HCT116 (cell line): ENCODE measurements around the gene SCN7A. TPM values are rescaled to one million over a fixed set of nuclear protein-coding genes. Genes with fewer than 3 reads are reported as not detected.

Experiments used
- ATAC-seq: fragments of 200-7000 bp; cut with Tn5 transposase; 2 replicates; pipeline ENCODE4 v1.9.1; 2020; ENCODE audit warnings: mild to moderate bottlenecking, moderate library complexity
- BruUV-seq: library from RNA; stranded (reverse); fragments of 400-500 nt; replicated peaks from 2 replicates; lab custom pipeline; 2021; lab: Mats Ljungman, UMichigan
- CTCF ChIA-PET: fragments of 300-600 bp; sonication (Branson Sonifier 250); formaldehyde crosslinking; loops from one replicate; lab custom pipeline; 2021; ENCODE audit warnings: antibody characterized with exemption; lab: Charles Lee
- POLR2A ChIA-PET: fragments of 300-600, 350-600 bp; sonication (Branson Sonifier 250); formaldehyde crosslinking; loops from one replicate; lab custom pipeline; 2021; ENCODE audit warnings: antibody characterized with exemption; lab: Charles Lee
- RAD21 ChIA-PET, 2 experiments: fragments of 300-600 bp; sonication (Branson Sonifier 250); formaldehyde crosslinking; loops; one replicate each; lab custom pipeline; 2023; ENCODE audit warnings: low total read pairs in 2 of 2; ENCODE audit not compliant: uncharacterized antibody in 2 of 2, unreplicated experiment in 2 of 2, low non-redundant PET in 1 of 2; lab: Charles Lee
- DNase-seq: peaks from one replicate; pipeline ENCODE4 v3.0.0-alpha.2; 2010; ENCODE audit warnings: low read depth, low spot score
- H2AFZ ChIP-seq: fragments of 200-600 bp; shearing (Covaris generic), sonication (generic); 2 replicates; pipeline ENCODE4 v1.6.1; 2017; ENCODE audit warnings: low read depth, mixed run types, mixed read lengths, antibody characterized with exemption, low read length; ENCODE audit not compliant: poor library complexity, severe bottlenecking
- H3K27ac ChIP-seq: 2 replicates; pipeline ENCODE4 v1.5.1; 2012; ENCODE audit warnings: low read depth, low read length
- H3K27me3 ChIP-seq: fragments of 200-600 bp; sonication (generic); 2 replicates; pipeline ENCODE4 v1.6.1; 2016; ENCODE audit warnings: mixed run types, low read length, mixed read lengths; ENCODE audit not compliant: insufficient read depth
- H3K36me3 ChIP-seq, 2 experiments: fragments of 200-500 bp in 1 of 2; fragments of 200-600 bp in 1 of 2; sonication (Bioruptor generic) in 1 of 2; sonication (generic) in 1 of 2; 2 replicates each; pipeline versions ENCODE4 v1.5.1 to v1.6.1; 2014 to 2016; ENCODE audit warnings: low read length in 2 of 2, inconsistent platforms in 1 of 2, mixed read lengths in 1 of 2, mixed run types in 1 of 2; ENCODE audit not compliant: insufficient read depth in 2 of 2, control insufficient read depth in 1 of 2
- H3K4me1 ChIP-seq, 2 experiments: fragments of 200-600 bp in 1 of 2; sonication (generic) in 1 of 2; 2 replicates each; pipeline versions ENCODE4 v1.5.1 to v1.6.1; 2012 to 2017; ENCODE audit warnings: low read length in 2 of 2, inconsistent platforms in 1 of 2, mild to moderate bottlenecking in 1 of 2, mixed read lengths in 1 of 2, mixed run types in 1 of 2, moderate library complexity in 1 of 2; ENCODE audit not compliant: insufficient read depth in 2 of 2, control insufficient read depth in 1 of 2
- H3K4me2 ChIP-seq: fragments of 200-600 bp; sonication (generic); 2 replicates; pipeline ENCODE4 v1.6.1; 2017; ENCODE audit warnings: mixed run types, low read length, mixed read lengths
- H3K4me3 ChIP-seq, 2 experiments: fragments of 200-600 bp in 1 of 2; sonication (generic) in 1 of 2; replicated peaks in 1 of 2; 2 replicates each; pipeline ENCODE4 v1.5.1; 2011 to 2016; ENCODE audit warnings: low read length in 2 of 2, control low read depth in 1 of 2, low read depth in 1 of 2, mild to moderate bottlenecking in 1 of 2, mixed read lengths in 1 of 2, mixed run types in 1 of 2
- H3K79me2 ChIP-seq: fragments of 200-600 bp; sonication (generic); 2 replicates; pipeline ENCODE4 v1.6.1; 2017; ENCODE audit warnings: mild to moderate bottlenecking, mixed run types, low read length, moderate library complexity, mixed read lengths; ENCODE audit not compliant: insufficient read depth
- H3K9ac ChIP-seq: fragments of 200-600 bp; sonication (generic); 2 replicates; pipeline ENCODE4 v1.6.1; 2016; ENCODE audit warnings: low read length, mixed read lengths
- H3K9me2 ChIP-seq: fragments of 200-600 bp; sonication (generic), shearing (Covaris generic); 2 replicates; pipeline ENCODE4 v1.6.1; 2017; ENCODE audit warnings: mixed run types, mild to moderate bottlenecking, moderate library complexity; ENCODE audit not compliant: insufficient read depth
- H3K9me3 ChIP-seq, 2 experiments: fragments of 200-500 bp in 1 of 2; fragments of 200-600 bp in 1 of 2; sonication (Bioruptor generic) in 1 of 2; sonication (generic) in 1 of 2; 2 replicates each; pipeline ENCODE4 v1.6.1; 2014 to 2017; ENCODE audit warnings: low read length in 2 of 2, mixed read lengths in 2 of 2, inconsistent platforms in 1 of 2, low read depth in 1 of 2, mild to moderate bottlenecking in 1 of 2, mixed run types in 1 of 2, moderate library complexity in 1 of 2; ENCODE audit not compliant: control insufficient read depth in 1 of 2, insufficient read depth in 1 of 2
- H4K20me1 ChIP-seq: fragments of 200-600 bp; sonication (generic), shearing (Covaris generic); 2 replicates; pipeline ENCODE4 v1.6.1; 2017; ENCODE audit warnings: mixed run types, mild to moderate bottlenecking, moderate library complexity; ENCODE audit not compliant: insufficient read depth
- CBX3 ChIP-seq: IDR thresholded peaks from 2 replicates; pipeline ENCODE4 v1.6.1; 2012; ENCODE audit warnings: low read depth
- CEBPB ChIP-seq: IDR thresholded peaks from 2 replicates; pipeline ENCODE4 v1.6.1; 2012; ENCODE audit warnings: low read depth
- EGR1 ChIP-seq: IDR thresholded peaks from 2 replicates; pipeline ENCODE4 v1.6.1; 2012; ENCODE audit warnings: low read depth
- ELF1 ChIP-seq: IDR thresholded peaks from 2 replicates; pipeline ENCODE4 v1.6.1; 2012; ENCODE audit warnings: low read depth, borderline replicate concordance
- EZH2phosphoT487 ChIP-seq: fragments of 200-600 bp; IDR thresholded peaks from 2 replicates; pipeline ENCODE4 v1.6.1; 2018; ENCODE audit warnings: antibody characterized with exemption, borderline replicate concordance
- FOSL1 ChIP-seq: IDR thresholded peaks from 2 replicates; pipeline ENCODE4 v1.6.1; 2012; ENCODE audit warnings: low read depth
- JUND ChIP-seq: IDR thresholded peaks from 2 replicates; pipeline ENCODE4 v1.6.1; 2012
- POLR2AphosphoS5 ChIP-seq: IDR thresholded peaks from 2 replicates; pipeline ENCODE4 v1.6.1; 2011; ENCODE audit warnings: mild to moderate bottlenecking, low read depth, low read length, moderate library complexity
- RAD21 ChIP-seq: IDR thresholded peaks from 2 replicates; pipeline ENCODE4 v1.6.1; 2012; ENCODE audit warnings: low read depth, mild to moderate bottlenecking
- SIN3A ChIP-seq: IDR thresholded peaks from 2 replicates; pipeline ENCODE4 v1.6.1; 2012; ENCODE audit warnings: low read depth
- TCF7L2 ChIP-seq: IDR thresholded peaks from 2 replicates; pipeline ENCODE4 v1.7.0; 2011; ENCODE audit warnings: borderline replicate concordance, inconsistent platforms; ENCODE audit not compliant: insufficient read depth, insufficient read length; ENCODE audit errors: extremely low read depth
- YY1 ChIP-seq: IDR thresholded peaks from 2 replicates; pipeline ENCODE4 v1.6.1; 2011; ENCODE audit warnings: low read length, low read depth, moderate library complexity, mild to moderate bottlenecking; ENCODE audit not compliant: insufficient replicate concordance; ENCODE audit errors: extremely low read depth
- ZFX ChIP-seq: fragments of 450-650 bp; IDR thresholded peaks from 2 replicates; pipeline ENCODE4 v1.6.1; 2017
- ZNF274 ChIP-seq: fragments of 200-500 bp; sonication (Bioruptor generic); IDR thresholded peaks from 2 replicates; pipeline ENCODE4 v1.6.1; 2014; ENCODE audit warnings: mild to moderate bottlenecking, low read depth, low read length, inconsistent platforms
- intact Hi-C: fragments of 100-400 bp; cut with micrococcal nuclease; formaldehyde crosslinking; loops from 2 replicates; pipeline ENCODE4 v1.10.0; 2022
- total RNA-seq: library from RNA; stranded (reverse); gene quantifications from one replicate; pipeline ENCODE4 v1.2.1, GENCODE V29; 2021; ENCODE audit not compliant: unreplicated experiment
- TF ChIP-seq, protein P1 (sequence below): IDR thresholded peaks from 2 replicates; pipeline ENCODE4 v1.6.1; 2012; ENCODE audit warnings: low read depth
- TF ChIP-seq, protein P2 (sequence below): IDR thresholded peaks from 2 replicates; pipeline ENCODE4 v1.6.1; 2011; ENCODE audit warnings: mild to moderate bottlenecking, low read length, moderate library complexity; ENCODE audit not compliant: insufficient replicate concordance; ENCODE audit errors: extremely low read depth
- TF ChIP-seq, protein P3 (sequence below): IDR thresholded peaks from 2 replicates; pipeline ENCODE4 v1.6.1; 2012

SCN7A gene
- total RNA-seq, 1 experiment from 2014 or later = 0.07 TPM

DNA sequence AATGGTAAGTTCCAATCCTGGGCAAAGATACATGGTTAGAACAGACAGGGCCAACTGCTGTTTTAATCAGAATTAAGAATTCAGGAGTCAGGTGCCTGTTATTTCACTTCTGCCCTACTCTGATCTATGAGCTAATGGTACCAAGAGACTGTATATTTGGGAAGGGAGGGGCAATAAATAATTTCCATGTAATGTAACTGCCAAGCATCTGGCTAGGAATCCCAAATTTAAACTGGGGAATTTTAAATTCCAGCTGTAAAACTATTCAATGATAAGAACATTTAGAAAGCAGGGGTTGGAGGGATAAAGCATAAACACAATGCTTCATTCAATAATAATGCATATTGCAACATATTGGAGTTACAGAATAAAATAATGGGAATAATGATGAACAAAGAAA, 49.7 kb downstream of the SCN7A start:
- no peaks in the 10 kb centered on the region for H3K9me2 ChIP-seq
- no peaks in the 10 kb centered on the region for H3K9me3 ChIP-seq
- no peaks in the 10 kb centered on the region for H3K27me3 ChIP-seq
- H3K27ac ChIP-seq = no peak overlapping the region
- no peaks in the 10 kb centered on the region for H3K4me1 ChIP-seq
- CTCF ChIA-PET = no interaction called here
- TF ChIP-seq CBX3 = no peak
- TF ChIP-seq, protein P1, sequence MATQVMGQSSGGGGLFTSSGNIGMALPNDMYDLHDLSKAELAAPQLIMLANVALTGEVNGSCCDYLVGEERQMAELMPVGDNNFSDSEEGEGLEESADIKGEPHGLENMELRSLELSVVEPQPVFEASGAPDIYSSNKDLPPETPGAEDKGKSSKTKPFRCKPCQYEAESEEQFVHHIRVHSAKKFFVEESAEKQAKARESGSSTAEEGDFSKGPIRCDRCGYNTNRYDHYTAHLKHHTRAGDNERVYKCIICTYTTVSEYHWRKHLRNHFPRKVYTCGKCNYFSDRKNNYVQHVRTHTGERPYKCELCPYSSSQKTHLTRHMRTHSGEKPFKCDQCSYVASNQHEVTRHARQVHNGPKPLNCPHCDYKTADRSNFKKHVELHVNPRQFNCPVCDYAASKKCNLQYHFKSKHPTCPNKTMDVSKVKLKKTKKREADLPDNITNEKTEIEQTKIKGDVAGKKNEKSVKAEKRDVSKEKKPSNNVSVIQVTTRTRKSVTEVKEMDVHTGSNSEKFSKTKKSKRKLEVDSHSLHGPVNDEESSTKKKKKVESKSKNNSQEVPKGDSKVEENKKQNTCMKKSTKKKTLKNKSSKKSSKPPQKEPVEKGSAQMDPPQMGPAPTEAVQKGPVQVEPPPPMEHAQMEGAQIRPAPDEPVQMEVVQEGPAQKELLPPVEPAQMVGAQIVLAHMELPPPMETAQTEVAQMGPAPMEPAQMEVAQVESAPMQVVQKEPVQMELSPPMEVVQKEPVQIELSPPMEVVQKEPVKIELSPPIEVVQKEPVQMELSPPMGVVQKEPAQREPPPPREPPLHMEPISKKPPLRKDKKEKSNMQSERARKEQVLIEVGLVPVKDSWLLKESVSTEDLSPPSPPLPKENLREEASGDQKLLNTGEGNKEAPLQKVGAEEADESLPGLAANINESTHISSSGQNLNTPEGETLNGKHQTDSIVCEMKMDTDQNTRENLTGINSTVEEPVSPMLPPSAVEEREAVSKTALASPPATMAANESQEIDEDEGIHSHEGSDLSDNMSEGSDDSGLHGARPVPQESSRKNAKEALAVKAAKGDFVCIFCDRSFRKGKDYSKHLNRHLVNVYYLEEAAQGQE = no peak
- TF ChIP-seq ZNF274 = no peak
- no peak for TF ChIP-seq RAD21
- TF ChIP-seq TCF7L2 = no peak
- TF ChIP-seq, protein P2, sequence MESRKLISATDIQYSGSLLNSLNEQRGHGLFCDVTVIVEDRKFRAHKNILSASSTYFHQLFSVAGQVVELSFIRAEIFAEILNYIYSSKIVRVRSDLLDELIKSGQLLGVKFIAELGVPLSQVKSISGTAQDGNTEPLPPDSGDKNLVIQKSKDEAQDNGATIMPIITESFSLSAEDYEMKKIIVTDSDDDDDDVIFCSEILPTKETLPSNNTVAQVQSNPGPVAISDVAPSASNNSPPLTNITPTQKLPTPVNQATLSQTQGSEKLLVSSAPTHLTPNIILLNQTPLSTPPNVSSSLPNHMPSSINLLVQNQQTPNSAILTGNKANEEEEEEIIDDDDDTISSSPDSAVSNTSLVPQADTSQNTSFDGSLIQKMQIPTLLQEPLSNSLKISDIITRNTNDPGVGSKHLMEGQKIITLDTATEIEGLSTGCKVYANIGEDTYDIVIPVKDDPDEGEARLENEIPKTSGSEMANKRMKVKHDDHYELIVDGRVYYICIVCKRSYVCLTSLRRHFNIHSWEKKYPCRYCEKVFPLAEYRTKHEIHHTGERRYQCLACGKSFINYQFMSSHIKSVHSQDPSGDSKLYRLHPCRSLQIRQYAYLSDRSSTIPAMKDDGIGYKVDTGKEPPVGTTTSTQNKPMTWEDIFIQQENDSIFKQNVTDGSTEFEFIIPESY = no peak
- TF ChIP-seq ZFX = no peak
- no peak for TF ChIP-seq EGR1
- no peak for TF ChIP-seq EZH2phosphoT487
- TF ChIP-seq ELF1 = no peak
- no peak for TF ChIP-seq YY1
- TF ChIP-seq JUND = no peak
- no peak for TF ChIP-seq CEBPB
- TF ChIP-seq SIN3A = no peak
- no peak for TF ChIP-seq FOSL1
- TF ChIP-seq, protein P3, sequence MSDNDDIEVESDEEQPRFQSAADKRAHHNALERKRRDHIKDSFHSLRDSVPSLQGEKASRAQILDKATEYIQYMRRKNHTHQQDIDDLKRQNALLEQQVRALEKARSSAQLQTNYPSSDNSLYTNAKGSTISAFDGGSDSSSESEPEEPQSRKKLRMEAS = no peak
- TF ChIP-seq POLR2AphosphoS5 = no peak
- DNase-seq = no peak
- no peaks in the 10 kb centered on the region for H4K20me1 ChIP-seq
- ATAC-seq = no peak
- H3K9ac ChIP-seq = no peak overlapping the region
- no peak overlapping the region for H2AFZ ChIP-seq
- H3K4me3 ChIP-seq = no peak overlapping the region
- RAD21 ChIA-PET = no interaction called here
- H3K36me3 ChIP-seq = no peaks in the 10 kb centered on the region
- no peak overlapping the region for H3K4me2 ChIP-seq
- intact Hi-C loops = no loop called here
- POLR2A ChIA-PET = no interaction called here
- H3K79me2 ChIP-seq = no peaks in the 10 kb centered on the region
- no TSS peak for BruUV-seq
